HG02973 (cell line): ENCODE data around the gene CUBN.
A peak's percentile ranks its signal among the peaks of the same experiment; 100 is the strongest.

ENCODE experiments used
- ATAC-seq: cut with Tn5 transposase; IDR thresholded peaks from one replicate; pipeline ENCODE4 v1.9.1; 2021; ENCODE audit warnings: moderate library complexity; ENCODE audit not compliant: unreplicated experiment

Gene CUBN

DNA sequence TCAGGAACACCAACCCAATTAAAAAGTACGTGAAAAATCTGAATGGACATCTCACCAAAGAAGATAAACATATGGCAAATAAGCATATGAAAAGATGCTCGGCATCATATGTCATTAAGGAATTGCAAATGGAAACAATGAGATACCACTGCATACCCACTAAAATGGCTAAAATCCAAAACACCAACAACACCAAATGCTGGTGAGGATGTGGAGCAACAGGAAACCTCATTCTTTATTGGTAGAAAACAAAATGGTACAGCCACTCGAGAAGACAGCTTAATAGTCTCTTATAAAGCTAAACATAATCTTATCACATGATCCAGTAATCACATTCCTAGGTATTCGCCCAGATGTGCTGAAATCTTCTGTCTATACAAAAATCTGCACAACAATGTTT lies 325.5 kb downstream of the CUBN start:
- no peak for ATAC-seq

DNA sequence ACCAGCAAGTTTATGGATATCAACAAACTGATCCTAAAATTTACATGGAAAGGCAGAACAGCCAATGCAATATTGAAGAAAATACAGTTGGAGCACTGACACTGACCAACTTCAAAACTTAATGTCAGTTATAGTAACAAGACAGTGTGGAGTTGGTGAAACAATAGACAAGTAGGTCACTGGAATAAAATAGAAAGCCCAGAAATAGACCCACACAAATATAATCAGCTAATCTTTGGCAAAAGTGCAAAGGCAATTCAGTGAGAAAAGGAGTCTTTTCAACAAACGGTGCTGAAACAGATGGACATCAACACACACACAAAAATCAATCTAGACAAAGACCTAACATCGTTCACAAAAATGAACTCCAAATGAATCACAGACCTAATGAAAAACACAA lies 326.1 kb downstream of the CUBN start:
- ATAC-seq: no peak

DNA sequence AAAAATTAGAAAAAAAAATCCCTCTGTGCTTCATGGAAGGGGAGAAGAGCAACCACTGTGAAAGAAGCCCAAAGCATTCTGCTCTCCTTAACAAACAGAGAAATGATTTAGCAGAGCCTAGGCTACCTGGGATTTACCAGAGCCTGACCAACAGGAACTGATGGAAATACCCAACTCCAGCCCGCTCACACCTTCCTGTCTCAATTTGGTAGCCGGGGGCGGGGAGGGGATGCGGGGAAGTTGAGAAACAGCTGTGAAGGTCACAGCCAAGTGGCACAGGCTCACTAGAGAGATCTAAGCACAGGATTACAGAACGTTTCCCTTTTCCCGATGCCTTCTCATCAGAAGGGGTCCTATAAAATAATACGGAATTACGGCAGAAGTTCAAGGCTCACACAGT lies 330.0 kb downstream of the CUBN start:
- ATAC-seq: peak; percentile 81

DNA sequence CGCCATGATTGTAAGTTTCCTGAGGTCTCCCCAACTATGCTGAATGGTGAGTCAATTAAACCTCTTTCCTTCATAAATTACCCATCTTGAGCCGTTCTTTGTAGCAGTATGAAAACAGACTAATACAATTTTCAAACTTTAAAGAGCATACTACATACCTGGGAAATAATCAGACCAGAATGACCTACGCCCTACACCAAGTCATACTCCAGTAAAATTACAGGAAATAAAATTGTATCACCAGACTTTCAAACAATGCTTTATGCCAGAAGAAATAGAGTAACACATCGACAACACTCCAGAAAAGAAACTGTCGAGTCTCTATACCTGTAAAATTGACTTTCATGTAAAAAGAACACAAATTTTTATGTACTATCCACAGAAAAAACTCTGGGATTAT lies 331.0 kb downstream of the CUBN start:
- no peak for ATAC-seq

DNA sequence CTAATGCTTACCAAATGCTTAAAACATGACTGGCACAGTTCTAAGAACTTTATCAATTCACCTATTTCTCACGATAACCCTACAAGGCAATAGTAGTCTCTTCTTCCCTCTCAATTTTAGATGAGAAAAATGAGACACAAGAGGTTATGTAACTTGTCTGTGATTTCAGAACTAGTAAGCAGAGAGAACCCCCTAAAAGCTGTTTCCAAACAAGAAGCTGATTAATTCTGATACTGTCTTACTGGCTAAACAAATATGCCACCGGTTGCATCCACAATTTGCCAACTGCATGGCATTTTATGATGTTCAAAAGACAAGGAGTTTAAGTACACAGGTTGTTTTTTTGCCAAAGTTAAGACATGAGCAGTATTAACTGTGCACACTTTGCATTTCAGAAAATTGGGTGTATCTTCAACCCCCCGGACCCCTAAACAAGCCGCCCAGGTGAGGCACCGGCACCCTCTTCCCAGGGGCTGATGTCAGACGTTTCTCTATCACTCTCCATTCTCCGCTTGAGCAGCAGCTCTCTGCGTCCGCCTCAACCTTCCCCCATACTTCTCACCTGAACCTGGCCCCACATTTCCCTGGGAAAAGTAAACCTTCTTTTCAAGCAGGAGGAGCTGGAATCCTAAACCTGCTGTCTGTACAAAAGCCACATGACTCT lies 334.1 kb downstream of the CUBN start:
- ATAC-seq: no peak

DNA sequence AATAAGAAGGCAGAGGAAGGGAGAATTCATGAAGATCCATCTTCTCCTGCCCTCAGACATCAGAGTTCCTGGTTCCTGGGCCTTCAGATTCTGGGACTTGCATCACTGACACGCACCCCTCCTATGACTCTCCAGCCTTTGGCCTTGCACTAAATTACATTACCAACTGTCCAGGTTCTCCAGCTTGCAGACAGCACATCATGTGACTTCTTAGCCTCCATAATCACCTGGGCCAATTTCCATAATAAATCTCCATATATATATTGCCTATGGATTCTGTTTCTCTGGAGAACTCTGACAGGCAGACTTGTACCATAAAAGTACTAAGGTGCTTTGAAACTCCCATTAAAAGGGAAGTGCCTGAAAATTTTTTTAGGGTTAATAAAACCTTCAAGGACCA lies 335.6 kb downstream of the CUBN start:
- no peak for ATAC-seq

DNA sequence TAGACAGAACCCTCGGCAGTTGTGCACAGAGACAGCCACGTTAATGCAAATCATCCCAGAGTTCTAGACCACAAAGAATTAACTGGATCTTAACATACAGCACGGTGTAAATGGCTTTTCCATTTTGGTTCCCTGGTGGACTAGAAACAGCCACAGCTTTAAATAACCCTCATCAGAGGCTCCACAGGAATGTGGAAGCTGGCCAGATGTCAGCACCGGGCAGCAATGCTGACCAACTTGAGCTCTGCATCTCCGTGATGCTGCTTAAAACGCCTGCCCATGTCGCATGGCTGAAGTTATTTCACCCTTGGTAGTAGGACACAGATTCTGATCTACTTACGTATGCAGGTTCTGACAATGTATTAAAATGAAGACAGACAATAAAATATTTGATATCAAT lies 336.9 kb downstream of the CUBN start:
- ATAC-seq: no peak

DNA sequence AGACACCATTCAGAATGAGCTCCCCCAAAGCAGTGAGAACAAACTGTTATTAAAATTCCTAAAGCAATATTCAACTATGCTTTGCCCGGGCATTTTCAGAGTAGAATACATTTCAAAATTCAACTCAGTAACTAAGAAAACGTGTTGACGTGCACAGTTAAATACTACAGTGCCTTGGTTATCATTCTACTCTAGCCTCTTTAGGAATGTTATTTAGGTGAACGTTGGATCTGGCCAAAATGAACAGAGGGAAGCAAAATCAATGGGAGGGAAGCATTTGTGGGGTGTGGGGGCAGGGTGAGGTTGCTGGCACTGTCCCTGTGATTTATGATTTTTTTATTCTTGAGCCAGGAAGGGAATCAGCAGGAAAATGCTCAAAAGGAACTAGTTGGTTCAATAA lies 339.8 kb downstream of the CUBN start:
- ATAC-seq: no peak

DNA sequence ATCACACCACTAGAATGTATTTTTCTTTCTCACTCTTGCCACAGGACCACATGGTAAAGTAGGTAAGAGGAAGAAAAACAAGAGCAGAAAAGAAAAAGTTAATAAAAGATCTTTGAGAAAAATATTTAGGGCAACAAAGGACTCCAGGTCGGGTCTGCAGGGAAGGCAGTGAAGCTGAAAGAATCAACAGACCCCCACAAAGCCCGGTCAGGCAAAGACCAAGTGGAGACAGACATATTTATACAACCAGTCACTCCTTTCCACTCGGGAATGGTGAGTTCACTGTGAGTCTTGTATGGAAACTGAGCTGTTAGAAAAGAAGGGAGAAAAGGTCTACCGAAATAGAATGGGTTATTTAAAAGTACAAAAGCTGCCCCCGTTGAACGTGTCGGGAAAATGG lies 340.4 kb downstream of the CUBN start:
- no peak for ATAC-seq

DNA sequence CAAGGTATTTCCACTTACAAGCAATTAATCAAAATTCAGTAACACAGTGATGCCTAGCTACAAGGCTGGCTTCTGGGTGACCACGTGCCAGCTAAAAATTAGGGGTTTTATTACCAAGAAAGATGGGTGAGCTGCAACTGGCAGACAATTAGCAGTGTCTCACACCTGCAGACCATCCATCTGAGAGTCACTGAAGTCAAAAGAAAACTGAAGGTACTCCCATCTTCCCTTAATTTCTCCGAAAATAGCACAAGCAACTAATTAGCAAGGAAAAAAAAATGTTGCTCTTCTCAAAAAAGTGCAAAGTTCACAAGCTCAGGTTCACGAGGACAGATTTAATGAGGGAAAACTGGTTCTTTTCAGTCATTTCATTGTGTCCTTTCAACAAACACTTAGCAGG lies 340.8 kb downstream of the CUBN start:
- ATAC-seq: no peak

DNA sequence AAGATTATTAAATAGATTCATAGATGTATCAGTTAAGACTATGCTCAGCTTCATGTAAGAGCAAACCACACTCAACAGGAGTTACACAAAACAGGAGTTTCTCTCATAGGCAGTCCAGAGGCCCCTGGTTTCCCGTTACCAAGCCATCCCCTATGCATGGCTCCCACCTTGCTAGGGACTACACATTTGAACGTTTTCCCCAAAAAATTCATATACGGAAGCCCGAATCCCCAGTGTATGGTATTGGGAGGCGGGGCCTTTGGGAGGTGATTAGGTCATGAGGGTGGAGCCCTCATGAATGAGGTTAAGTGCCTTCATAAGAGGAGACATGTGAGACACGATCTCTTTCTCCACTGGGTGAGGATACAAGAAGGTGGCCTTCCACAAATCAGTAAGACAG lies 341.5 kb downstream of the CUBN start:
- ATAC-seq: no peak

DNA sequence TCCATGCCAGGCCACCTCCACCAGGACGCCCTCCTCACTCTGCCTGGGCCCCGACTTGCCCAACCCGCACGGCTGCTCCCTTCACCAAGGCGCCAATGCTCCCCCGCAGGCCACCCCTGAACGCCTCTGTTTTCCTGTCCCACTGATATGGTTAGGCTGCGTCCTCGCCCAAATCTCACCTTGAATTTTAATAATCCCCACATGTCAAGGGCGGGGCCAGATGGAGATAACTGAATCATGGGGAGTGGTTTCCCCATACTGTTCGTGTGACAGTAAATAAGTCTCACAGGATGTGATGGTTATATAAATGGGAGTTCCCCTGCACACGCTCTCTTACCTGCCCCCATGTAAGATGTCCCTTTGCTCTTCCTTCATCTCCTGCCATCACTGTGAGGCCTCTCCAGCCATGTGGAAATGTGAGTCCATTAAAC lies 342.2 kb downstream of the CUBN start:
- peak; percentile 70 for ATAC-seq

DNA sequence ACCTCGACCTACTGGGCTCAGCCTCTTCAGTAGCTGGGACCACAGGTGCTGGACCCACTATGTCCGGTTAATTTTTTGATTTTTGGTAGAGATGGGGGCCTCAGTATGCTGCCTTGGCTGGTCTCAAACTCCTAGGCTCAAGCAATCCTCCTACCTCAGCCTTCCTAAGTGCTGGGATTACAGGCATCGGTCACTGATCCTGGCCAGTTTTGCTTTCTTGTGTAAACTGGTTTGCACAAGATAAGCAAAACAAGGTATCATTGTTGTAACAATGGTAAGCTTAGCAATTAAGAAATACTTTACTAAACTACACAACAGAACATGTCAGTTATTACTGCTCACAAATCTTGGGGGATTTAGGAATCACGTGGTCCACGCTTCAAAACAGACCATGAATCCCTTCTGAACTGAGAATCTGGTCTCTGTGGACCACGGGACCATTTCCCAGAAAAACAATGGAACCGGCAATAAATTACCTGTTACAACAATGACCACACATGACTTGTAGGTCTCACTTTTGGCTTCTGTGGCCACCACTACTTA lies 349.2 kb downstream of the CUBN start:
- ATAC-seq: no peak

DNA sequence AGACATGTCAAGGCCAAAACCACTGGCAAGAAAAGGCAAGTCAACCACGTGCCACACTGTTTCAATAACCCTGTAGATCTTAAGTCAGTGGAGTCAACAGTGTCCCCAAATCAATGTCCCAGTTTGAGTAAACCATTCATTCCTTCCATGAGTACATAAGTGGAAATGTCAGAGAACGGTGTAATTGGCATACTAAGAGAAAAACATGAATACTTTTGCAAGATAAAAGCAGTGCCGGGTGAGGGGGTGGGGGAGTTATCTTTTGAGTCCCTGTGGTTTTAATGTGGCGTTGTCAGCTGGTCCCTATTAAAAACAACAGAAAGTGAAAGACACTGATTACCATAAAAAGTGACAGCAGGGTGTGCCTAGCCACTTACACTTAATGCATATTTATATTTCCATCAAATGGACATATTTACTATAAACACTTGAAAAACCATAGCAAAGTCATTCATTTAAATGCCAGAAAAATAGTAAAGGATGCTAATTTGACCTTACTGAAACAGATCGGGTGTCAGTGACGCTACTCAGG lies 350.2 kb downstream of the CUBN start:
- ATAC-seq: no peak

DNA sequence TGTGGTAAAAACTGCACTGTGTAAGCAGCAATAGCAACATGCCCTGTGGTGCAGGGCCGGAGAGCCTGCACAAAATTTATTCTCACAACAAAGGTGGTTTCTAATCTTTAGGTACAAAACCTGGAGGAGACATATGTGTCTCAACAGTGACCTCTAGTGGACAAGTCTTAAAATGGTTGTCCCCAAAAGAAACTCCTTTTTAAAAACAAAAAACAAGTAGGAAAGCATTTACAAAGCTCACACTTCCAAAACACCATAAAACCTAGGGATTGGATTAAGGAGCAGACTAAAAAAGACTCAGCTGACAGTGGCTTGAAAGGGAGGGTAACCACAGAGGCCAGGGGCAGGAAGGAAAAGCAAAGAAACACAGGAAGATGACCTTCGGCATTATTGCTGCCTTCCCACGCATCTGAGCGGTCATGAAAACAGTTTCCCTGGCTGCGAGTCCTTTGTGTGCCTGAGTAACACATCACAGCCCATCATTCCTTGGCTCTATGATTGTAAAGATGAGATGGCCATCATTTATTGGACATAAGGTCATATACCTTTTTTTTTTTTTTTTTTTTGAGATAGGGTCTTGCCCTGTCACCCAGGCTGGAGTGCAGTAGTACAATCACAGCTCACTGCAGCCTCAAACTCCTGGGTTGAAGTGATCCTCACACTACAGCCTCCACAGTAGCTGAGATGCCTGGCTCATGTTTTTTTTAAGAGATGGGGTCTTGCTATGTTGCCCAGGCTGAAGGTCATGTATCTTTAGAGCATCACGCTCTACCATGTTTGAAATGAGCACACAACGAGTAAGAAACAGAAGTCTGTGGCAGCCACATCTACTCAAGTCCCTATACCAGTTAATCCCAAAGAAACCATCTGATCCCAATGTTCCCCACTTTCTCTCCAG lies 351.9 kb downstream of the CUBN start:
- no peak for ATAC-seq

DNA sequence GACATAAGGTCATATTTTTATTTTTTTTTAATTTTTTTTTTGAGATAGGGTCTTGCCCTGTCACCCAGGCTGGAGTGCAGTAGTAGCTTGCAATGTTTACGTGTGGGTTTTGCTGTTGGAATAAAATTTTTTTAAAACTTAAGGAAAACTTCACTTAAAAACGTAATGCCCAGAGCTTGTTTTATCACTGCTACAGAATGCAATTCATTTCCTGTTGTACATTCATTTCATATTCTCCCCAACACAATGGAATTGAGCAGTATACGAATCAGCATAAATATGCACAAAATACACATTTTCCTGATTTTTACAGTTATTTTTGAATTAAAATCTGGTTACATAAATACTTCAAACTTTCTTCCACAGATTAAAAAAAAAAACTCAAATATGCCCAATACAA lies 352.7 kb downstream of the CUBN start:
- no peak for ATAC-seq
